ENCODE data around the gene LIMS2. TPM values are rescaled to one million over a fixed set of nuclear protein-coding genes. Genes with fewer than 3 reads are reported as not detected.

The LIMS2 gene
- total RNA-seq, 4 donors from 2014 or later: 86.1 to 111 (median 98.1) TPM

- peaks cover 0 to 19% (median 3%) of the 10 kb centered on the region in 4 donors for H3K4me1 ChIP-seq
- H3K27ac ChIP-seq: no peak overlapping the region
- no peaks in the 10 kb centered on the region for H3K9me3 ChIP-seq
- H3K36me3 ChIP-seq: no peaks in the 10 kb centered on the region
- H3K4me3 ChIP-seq: no peak overlapping the region
- no peak for DNase-seq (ENCODE audit: low spot score in 2 of 2)
- TF ChIP-seq POLR2A (IDR thresholded peaks at IDR 0.05): no peak
- TF ChIP-seq CTCF (IDR thresholded peaks at IDR 0.05): no peak
- TF ChIP-seq EP300 (IDR thresholded peaks at IDR 0.05): no peak
- H3K27me3 ChIP-seq: no peaks in the 10 kb centered on the region
- WGBS, 2 donors: 86 to 87% methylated on average over 16 to 17 of the region's 18 CpGs
Observed at GRCh38 chr2:127627740-127628571, 47.4 kb downstream of the LIMS2 start.

GRCh38 chr2:127626917-127627739 lies 48.2 kb downstream of the LIMS2 start:
- no peak overlapping the region for H3K27ac ChIP-seq
- H3K9me3 ChIP-seq: no peaks in the 10 kb centered on the region
- TF ChIP-seq POLR2A (IDR thresholded peaks at IDR 0.05) (no peak), CTCF (IDR thresholded peaks at IDR 0.05) (no peak), EP300 (IDR thresholded peaks at IDR 0.05) (no peak)
- H3K4me3 ChIP-seq: no peak overlapping the region
- no peak for DNase-seq (ENCODE audit: low spot score in 2 of 2)
- no peaks in the 10 kb centered on the region for H3K27me3 ChIP-seq
- peaks cover 0 to 11% (median 0%) of the 10 kb centered on the region in 4 donors for H3K4me1 ChIP-seq
- WGBS, 2 donors: 83% methylated on average over 20 to 27 of the region's 28 CpGs
- no peaks in the 10 kb centered on the region for H3K36me3 ChIP-seq

GRCh38 chr2:127626175-127626574 lies 49.2 kb downstream of the LIMS2 start:
- TF ChIP-seq EP300 (IDR thresholded peaks at IDR 0.05) (no peak), POLR2A (IDR thresholded peaks at IDR 0.05) (no peak), CTCF (IDR thresholded peaks at IDR 0.05) (no peak)
- no peak for DNase-seq (ENCODE audit: low spot score in 2 of 2)
- H3K9me3 ChIP-seq: no peaks in the 10 kb centered on the region
- 56 to 60% methylated on average over 11 to 12 of the region's 12 CpGs for WGBS, 2 donors
- peaks cover 0 to 2% (median 0%) of the 10 kb centered on the region in 4 donors for H3K4me1 ChIP-seq
- H3K27ac ChIP-seq: no peak overlapping the region
- H3K4me3 ChIP-seq: no peak overlapping the region
- no peaks in the 10 kb centered on the region for H3K27me3 ChIP-seq
- H3K36me3 ChIP-seq: no peaks in the 10 kb centered on the region

GRCh38 chr2:127625572-127625951 lies 49.8 kb downstream of the LIMS2 start:
- Histone ChIP-seq H3K9me3 (no peaks in the 10 kb centered on the region), H3K4me1 (no peaks in the 10 kb centered on the region), H3K4me3 (no peak overlapping the region), H3K27me3 (no peaks in the 10 kb centered on the region), H3K27ac (no peak overlapping the region), H3K36me3 (no peaks in the 10 kb centered on the region)
- WGBS, 2 donors: 89 to 95% methylated on average over 2 of the region's 2 CpGs
- no peak for DNase-seq (ENCODE audit: low spot score in 2 of 2)
- no peak for TF ChIP-seq POLR2A (IDR thresholded peaks at IDR 0.05)
- TF ChIP-seq EP300 (IDR thresholded peaks at IDR 0.05): no peak
- no peak for TF ChIP-seq CTCF (IDR thresholded peaks at IDR 0.05)

Measured in tibial nerve (tissue), 4 donors.